GM18502 (cell line): ENCODE data around the gene UBE2J2.

ENCODE experiments used
- ATAC-seq: cut with Tn5 transposase; IDR thresholded peaks from one replicate; pipeline ENCODE4 v1.9.1; 2021; ENCODE audit warnings: mild to moderate bottlenecking; ENCODE audit not compliant: unreplicated experiment, poor library complexity

Gene UBE2J2

DNA sequence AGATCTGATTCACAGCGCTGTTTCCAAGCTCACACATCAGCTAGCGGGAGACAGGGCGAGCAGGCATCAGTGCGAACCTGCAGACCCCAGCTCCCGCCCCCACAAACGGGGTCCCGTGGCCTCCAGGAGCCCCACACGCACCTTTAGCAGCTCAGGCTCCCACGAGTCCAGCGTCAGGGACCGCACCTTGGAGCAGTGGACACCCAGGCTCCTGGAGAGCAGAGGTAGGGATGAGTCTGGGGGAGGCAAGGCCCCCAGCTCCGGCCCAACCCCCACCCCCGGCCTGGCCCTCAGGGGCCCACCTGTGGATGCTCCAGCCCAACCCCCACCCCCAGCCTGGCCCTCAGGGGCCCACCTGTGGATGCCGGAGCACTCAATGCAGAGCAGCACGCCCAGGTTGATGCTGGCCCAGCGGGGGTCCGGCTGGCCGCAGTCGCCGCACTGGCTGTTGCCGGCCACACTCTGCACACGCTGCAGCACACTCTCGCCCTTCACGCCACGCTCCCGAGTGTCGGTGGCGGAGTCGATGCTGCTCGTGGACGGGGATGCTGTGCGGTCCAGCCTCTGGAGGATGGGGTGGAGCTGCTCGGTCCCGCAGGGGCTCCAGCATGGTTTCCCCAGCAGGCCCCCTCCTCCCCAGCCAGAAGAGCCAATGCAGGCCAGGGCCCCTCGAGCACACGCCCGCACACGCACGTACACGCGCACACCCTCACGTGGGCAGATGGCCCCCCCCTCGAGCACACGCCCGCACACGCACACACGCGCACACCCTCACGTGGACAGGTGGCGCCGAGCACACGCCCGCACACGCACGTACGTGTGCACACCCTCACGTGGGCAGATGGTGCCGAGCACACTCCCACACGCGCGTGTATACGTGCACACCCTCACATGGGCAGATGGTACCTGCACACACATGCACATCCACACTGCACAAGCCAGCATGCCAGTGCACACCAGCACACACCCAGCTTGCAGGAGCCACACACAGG, 22.7 kb upstream of the UBE2J2 start:
- no peak for ATAC-seq

DNA sequence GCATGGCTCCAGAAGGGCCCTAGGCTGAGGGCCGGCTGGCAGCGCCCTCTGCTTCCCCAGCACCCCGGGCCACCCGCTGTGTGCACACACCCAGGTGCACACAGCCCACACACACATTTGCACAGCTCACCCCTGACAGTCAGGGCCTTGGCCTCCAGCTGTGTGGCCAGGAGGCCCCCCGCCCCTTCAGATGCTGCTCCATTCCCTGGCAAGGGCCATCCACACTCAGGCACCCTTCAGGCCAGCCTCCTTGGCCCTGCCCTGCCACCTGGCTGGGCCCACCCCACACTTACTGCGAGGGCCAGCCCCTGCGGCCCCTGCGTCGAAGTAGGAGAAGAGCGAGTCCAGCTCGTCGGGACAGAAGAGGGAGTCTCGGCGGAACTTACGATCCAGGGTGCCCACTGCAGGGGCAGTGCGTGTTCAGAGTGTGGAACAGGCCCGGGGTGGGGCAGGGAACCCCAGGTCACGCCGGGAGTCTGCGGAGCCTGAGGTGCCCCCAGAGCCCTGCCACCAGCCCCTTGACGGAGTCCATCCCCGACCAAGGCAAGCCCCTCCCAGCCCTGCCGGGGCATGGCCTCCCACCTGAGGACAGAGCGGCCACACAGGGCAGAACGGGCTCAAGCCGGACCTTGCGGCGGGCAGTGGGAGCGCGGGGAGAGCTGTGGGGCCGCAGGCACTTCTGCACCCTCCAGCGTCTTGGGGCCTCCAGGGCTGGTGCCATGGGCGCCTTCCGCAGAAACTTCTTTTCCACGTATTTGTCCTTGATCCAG, 21.7 kb upstream of the UBE2J2 start:
- no peak for ATAC-seq

DNA sequence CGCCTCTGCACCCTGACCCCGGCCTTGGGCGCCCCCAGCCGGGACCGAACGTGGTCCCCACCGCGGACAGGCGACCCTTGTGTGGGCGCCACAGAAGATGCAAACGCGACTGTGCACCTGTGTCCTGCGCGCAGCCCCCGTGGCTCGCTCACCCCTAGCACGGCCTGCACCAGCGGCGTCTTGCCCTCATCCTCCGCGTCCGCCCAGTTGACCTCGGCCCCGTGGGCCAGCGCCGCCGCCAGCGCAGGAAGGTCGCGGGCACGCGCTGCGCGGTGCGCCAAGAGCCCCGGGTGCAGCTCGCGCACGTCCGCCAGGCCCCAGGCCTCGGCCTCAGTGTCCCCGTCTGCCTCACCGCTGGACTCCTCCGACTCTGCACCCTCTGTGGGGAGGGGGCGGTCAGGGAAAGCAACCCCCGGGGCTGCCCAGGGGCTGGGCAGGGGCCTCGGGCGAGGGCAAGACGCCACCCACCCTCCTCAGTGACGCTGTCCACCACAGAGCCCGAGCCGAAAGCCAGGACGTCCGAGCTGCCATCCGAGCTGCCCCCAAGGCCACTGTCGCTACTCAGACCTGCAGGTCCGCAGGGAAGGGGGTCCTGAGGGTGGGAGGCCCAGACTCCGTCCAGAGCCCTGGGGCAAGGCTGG, 20.7 kb upstream of the UBE2J2 start:
- no peak for ATAC-seq

DNA sequence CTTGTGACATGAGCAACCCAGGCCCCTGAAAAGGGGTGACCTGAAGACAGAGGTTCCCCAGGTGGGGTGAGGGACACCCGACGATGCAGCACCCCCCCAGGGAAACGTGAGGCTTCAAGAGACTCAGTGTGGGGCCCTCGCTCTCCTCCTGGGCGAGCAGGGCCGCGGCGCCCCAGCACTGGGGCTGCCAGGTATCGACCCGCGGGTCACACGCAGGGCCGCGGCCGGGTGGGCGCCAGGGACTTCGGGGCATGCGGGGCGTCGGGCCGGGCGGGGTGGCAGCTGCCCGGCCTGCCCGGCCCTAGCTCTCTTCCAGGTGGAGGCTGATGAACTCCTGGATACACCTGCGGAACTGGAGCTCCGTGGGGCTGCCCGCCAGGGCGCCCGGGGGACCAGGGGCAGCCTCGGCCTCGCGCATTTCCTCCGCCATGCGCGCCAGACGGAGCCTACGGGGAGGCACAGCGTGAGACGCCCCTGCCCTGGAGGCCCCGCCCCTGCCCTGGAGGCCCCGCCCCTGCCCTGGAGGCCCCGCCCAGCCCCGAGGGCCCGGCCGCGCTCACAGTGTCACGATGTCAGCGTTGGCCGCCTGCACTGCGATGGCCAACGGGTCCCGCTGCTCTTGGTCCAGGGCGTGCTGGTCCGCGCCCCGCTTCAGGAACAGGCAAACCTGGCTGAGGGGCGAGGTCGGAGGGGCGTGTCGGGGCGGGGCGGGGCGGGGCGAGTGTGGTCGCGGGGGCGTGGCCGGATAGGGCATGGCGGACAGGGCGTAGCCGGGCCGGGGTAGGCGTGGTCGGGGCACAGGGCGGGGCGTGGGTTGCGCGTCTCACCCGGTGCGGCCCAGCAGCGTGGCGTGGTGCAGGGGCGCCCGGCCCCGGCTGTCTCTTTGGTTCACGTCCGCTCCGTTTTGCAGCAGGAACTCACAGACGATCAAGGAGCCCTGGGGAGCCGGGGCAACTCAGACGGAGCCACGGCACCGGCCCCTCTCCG, 19.9 kb upstream of the UBE2J2 start:
- no peak for ATAC-seq

DNA sequence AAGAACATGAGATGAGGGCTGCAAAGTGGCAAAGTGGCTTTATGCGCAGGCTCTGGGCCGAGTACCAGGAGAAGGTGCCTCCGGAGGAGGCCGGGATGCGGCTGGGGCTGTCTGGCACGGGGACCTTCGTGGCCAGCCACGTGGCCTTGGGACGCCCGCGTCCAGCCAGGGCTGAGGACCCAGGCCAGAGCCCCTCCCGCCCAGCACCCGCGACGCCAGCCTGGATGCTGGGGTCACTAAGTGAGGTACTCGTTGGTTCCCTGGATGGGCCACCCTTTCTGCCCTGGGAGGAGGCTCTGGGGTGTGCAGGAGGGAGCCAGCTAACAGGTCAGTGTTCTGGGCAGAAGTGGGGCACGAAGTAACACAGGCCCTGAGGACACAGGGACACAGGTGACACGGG, 19.2 kb upstream of the UBE2J2 start:
- no peak for ATAC-seq

DNA sequence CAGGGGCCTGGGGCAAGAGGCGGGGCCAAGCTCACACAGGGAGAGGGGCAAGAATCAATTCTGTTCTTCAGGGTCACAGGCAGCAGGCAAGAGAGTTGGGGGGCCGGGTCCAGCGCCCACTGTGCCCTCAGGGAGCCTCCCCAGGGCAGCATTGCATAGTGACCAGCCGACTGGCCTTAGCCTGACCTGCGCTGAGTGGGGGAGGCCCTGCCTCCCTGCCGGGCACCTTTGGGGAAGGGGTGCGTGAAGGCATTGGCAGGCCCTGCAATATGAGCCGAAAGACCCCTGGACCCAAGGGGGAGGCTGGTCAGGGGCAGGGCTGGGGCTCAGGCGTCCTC, 18.8 kb upstream of the UBE2J2 start:
- no peak for ATAC-seq

DNA sequence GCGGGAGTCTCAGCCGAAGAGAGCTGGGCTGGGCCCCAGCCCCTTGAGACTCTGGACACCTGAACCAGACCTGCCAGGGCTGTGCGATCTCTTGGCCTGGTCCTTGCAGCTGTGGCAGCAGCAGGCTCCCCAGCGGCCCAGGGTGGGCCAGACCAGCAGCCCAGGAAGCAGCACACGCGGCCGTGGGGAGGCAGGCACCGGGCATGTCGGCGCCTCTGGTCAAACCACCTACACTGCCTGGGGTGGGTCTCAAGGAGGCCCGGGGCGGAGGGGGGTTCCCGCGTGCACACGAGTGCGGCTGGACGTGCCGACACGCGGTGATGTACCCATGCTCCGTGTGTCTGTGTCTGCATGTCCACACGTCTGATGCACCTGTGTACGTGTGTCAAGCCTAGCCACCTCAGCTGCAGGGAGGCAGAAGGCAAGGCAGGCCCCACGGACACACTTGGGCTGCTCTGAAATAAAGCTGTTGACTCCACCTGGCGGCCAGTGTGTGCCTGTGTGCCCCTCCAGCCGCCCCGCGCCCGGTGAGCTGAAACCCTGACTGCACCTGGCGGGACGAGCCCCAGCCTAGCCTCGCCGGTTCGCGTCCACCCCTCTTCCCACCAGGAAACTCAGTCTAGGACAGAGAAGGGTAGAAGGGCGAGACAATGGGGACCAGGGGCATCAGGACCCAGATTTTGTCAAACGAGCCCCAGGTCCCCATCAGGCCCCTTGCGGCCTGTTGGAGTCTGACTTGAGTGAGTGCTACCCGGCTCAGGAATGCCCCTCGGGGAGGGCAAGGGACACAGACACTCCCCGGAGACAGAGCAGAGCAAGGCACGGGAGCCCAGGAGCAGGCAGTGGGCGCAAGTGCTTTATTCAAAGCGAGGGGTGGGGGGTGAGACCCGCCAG, 18.1 kb upstream of the UBE2J2 start:
- no peak for ATAC-seq

DNA sequence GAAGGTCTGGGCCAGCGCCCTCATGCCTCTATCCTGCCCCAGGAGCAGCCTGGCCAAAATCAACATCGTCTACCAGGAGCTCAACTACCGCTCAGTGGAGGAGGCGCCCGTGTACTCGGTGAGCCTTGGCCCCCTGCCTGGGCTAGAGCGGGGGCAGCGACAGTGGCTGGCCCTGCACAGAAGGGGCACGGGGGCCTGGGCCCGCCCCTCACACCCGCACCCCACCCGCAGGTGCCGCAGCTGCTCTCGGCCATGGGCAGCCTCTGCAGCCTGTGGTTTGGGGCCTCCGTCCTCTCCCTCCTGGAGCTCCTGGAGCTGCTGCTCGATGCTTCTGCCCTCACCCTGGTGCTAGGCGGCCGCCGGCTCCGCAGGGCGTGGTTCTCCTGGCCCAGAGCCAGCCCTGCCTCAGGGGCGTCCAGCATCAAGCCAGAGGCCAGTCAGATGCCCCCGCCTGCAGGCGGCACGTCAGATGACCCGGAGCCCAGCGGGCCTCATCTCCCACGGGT, 17.4 kb upstream of the UBE2J2 start:
- no peak for ATAC-seq

DNA sequence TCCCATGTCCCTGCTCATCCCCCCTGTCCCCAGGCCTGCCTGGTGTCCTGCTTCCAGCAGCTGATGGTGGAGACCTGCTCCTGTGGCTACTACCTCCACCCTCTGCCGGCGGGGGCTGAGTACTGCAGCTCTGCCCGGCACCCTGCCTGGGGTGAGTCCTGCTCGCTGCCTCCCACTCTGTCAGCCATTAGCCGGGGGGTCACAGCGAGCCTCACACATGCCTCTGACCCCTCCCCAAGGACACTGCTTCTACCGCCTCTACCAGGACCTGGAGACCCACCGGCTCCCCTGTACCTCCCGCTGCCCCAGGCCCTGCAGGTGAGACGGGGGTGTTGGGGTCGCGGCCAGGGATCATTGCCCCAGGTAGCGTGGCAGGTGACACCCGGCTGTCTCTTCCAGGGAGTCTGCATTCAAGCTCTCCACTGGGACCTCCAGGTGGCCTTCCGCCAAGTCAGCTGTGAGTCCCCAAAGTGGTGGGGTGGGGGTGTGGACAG, 16.6 kb upstream of the UBE2J2 start:
- no peak for ATAC-seq

DNA sequence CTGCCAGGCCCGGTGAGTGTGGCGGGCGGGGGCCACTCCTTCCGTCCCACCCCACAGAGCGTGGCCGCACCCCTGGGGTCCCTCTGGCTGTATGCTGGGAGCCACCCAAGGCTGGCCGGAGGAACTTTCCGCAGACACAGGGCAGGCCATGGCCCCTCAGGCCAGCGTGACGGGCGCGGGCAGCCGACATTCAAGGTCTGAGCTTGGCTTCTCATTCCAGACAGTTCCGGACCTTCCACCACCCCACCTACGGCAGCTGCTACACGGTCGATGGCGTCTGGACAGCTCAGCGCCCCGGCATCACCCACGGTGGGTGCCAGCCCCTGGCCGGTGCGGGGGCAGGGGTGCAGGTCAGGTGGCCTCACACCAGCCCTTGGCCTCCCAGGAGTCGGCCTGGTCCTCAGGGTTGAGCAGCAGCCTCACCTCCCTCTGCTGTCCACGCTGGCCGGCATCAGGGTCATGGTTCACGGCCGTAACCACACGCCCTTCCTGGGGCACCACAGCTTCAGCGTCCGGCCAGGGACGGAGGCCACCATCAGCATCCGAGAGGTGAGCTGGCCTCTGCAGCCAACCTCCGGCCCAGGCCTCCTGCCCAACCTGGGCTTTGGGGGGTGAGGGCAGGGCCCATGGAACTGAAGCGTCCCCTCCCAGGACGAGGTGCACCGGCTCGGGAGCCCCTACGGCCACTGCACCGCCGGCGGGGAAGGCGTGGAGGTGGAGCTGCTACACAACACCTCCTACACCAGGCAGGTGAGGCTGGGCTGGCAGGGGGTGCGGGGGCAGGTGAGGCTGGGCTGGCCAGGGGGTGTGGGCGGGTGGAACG, 13.8 kb upstream of the UBE2J2 start:
- no peak for ATAC-seq

DNA sequence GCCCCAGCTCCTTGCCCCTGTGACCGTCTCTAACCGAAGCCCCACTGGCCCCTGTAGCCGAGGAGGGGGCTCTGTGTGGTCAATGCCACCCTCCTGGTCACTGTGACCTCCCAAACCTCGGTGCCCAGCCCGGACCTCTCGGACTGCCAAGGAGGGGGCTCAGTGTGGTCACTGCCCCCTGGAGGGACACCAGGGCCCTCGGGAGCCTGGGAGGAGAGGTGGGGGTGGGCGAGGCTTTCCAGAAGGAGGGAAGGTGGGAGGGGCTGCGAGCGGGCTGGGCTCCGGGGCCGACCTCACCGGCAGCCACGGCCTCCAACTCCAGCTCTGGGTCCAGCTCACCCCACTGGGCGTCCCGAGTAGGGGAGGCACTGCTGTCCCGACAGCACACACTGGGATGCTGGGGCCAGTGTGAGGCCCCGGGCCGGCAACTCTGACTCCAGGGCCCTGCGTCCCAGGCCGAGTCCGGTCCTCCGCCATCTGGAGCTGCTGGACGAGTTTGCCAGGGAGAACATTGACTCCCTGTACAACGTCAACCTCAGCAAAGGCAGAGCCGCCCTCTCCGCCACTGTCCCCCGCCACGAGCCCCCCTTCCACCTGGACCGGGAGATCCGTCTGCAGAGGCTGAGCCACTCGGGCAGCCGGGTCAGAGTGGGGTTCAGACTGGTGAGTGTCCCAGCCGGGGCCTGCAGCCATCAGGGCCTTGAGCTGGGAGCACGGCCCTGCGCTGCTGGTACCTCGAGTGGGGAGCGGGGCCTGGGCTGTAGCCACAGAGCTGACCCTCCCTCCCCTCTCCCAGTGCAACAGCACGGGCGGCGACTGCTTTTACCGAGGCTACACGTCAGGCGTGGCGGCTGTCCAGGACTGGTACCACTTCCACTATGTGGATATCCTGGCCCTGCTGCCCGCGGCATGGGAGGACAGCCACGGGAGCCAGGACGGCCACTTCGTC, 12.9 kb upstream of the UBE2J2 start:
- ATAC-seq = no peak

DNA sequence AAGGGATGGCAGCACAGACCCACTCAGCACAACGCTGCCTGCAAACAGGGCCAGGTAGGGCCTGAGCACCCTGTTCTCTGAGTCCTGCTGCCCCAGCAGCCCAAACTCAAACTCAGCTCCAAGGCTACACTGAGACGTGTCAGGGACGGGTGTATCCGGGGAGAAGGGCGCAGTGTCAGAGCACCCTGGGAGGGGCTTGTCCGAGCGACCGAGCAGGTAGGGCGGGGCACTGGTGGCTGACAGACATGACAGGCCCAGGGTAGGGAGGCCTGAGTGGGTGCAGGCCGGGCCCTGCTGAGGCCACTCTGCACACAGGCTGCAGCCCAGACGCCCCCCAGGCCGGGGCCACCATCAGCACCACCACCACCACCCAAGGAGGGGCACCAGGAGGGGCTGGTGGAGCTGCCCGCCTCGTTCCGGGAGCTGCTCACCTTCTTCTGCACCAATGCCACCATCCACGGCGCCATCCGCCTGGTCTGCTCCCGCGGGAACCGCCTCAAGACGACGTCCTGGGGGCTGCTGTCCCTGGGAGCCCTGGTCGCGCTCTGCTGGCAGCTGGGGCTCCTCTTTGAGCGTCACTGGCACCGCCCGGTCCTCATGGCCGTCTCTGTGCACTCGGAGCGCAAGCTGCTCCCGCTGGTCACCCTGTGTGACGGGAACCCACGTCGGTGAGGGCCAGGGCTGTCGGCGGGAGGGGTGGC, 12.1 kb upstream of the UBE2J2 start:
- no peak for ATAC-seq

DNA sequence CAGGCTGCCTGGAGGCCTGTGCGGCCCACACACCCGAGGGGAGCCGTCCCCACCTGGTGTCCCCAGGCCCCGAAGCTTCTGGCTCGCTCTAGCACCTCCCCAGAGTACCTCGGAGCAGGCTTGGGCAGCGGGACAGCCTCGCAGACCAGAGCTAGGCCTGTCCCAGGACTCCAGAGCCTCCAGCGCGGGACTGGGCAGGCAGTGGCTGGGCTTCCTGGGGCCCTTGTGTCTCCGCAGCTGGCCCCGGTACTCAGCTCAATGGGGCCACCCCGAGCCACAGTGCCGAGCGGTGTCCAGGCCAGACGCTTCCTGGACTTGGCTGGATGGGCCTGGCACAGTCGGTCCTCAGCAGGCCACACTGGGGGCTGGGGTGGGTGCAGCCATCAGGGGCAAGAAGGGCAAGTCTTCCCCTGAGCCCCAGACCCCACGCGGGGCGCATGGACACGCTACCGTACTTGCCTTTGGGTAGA, 11.5 kb upstream of the UBE2J2 start:
- no peak for ATAC-seq

DNA sequence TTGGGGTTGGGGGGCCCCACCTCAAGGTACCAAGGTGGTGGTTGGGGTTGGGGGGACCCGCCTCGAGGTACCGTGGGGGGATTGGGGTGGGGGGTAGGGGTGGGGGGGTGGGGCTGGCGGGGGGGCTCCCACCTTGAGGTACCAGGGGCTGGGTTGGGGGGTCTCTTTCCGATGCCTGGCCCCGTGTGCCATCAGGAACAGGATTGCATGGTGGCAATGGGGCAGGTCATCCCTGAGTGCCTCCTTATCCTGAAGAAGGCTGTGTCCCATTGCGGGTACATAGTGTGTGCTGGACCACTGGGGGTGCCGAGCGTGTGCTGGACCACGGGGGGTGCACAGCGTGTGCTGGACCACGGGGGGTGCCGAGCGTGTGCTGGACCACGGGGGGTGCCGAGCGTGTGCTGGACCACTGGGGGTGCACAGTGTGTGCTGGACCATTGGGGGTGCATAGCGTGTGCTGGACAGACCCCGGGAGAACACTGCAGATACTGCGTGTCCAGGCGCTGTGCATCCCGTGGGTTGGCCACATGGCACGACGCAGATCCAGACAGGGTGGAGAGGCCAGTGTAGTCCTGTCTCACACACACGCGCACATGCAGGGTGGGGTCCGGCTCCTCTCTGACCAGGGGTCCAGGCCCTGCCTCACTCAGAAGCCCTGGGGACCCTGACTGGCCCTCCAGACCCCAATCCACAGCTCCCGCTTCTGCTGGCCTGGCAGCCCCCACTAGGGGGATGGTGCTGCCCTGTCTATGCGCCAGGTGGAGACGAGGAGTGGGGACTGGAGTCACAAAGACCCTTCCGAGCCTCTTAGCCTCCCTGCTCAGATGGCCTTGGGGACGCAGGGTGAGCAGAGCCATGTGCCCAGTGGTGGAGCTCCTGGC, 10.8 kb upstream of the UBE2J2 start:
- no peak for ATAC-seq

DNA sequence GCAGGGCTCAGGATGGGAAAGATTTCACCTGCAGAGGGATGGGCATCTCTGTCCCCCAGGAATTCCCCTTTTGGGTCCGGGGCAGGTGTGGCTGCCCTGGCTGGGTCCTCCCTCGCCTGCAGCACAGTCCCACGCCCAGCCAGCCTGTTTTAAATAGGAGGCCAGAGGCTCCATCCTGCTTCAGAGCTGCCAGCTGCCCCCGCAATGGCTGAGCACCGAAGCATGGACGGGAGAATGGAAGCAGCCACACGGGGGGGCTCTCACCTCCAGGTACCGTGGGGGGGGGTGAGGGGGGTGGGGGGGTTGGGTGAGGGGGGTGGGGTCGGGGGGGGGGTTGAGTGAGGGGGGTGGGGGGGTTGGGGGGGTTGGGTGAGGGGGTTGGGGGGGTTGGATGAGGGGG, 10.2 kb upstream of the UBE2J2 start:
- ATAC-seq = no peak
